ENCODE data around the gene IFNGR2.

GRCh38 chr21:33402001-33402979, 923 bp upstream of the IFNGR2 start:
- TF ChIP-seq CTCF (conservative IDR thresholded peaks at IDR 0.05 in 1 of 2, IDR thresholded peaks at IDR 0.05 in 1 of 2; ENCODE audit: low read depth in 1 of 2, low read length in 2 of 2) (no peak), EZH2 (IDR thresholded peaks at IDR 0.05; ENCODE audit: low read length, missing control alignments) (no peak)
